Urothelium cell line (cell line): ENCODE data around the gene ZNF865.

Experiments
- DNase-seq: peaks from one replicate; pipeline ENCODE4 v3.0.0; 2011; ENCODE audit warnings: low spot score, mixed read lengths
- FAIRE-seq: peaks from 2 replicates; lab custom pipeline; 2011; peaks lifted over from hg19 to GRCh38; lab: Jason Lieb, UNC

Gene ZNF865

GRCh38 chr19:55643003-55643886 lies 37.8 kb downstream of the ZNF865 start, which contains the start of gene ZNF581:
Gene ZNF581 (plus strand): TSS chr19:55643649. CDS start chr19:55644572, 923 bp downstream.
- no peak for FAIRE-seq
- peak; percentile 74 for DNase-seq

DNA sequence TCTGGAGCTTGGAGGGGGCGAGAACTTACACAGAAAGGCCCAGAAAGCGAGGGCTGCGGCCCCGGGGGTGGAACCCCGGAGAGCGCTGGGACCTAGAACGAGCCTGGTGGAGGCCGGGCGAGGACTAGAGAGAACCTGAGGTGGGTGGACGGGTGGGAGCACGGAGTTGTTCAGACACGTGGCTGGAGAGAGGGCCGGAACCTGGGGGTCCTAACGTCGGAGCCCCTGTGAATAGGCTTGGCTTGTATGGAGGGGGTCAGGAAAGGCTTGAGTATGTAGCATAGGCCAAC lies 38.4 kb downstream of the ZNF865 start:
- DNase-seq = no peak
- FAIRE-seq = no peak

DNA sequence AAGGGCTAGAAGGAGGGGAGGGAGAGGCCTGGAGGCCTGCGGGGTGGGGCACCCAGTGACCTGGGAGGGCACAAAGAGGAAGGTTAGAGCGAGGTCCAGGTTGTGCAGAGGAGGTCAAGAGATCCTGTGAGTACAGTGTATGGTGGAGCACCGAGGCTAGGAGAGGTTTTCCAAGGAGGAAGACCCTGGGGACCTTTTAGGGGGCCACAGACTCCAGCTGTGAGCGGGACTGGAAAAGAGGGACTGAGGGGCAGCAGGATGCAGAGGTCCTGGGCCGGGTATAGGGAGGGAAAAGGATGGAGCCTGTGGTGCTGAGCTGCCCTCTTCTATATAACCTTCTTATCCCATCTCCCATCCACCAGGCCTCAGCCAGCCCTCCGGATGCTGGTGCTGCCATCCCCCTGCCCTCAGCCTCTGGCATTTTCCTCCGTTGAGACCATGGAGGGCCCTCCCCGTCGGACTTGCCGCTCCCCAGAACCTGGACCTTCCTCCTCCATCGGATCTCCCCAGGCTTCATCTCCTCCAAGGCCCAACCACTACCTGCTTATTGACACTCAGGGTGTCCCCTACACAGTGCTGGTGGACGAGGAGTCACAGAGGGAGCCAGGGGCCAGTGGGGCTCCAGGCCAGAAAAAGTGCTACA lies 38.9 kb downstream of the ZNF865 start:
- DNase-seq (no peak), FAIRE-seq (no peak)

- no peak for FAIRE-seq
- DNase-seq = no peak
Measured at GRCh38 chr19:55644842-55645511, 39.5 kb downstream of the ZNF865 start.

DNA sequence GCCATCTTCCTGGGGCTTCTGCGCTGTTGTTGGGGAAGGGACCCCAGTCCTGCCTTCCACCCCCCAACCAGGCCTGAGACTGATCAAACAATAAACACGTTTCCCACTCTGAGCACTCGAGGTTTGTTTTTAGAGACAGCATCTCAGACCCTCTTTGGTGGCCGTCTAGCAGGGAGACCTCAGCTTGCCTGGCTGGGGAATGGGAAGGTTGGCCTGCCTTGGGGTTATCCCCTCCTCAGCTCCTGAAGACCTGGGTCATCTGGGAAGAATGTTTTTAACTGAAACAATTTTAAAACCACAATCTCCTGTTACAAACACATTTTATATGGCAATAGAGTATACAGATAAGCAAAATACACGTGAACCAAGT lies 40.0 kb downstream of the ZNF865 start:
- DNase-seq = no peak

GRCh38 chr19:55646889-55647731 lies 41.7 kb downstream of the ZNF865 start:
- DNase-seq = no peak

More for the DNA sequence above, 40.0 kb downstream of the ZNF865 start:
- no peak for FAIRE-seq

GRCh38 chr19:55647732-55648584 lies 42.5 kb downstream of the ZNF865 start, which contains the start of gene CCDC106:
Gene CCDC106 (plus strand): TSS chr19:55648212. CDS start chr19:55649047, 835 bp downstream.
- FAIRE-seq (no peak), DNase-seq (peak; percentile 46)

More at GRCh38 chr19:55646889-55647731, 41.7 kb downstream of the ZNF865 start:
- FAIRE-seq = no peak

DNA sequence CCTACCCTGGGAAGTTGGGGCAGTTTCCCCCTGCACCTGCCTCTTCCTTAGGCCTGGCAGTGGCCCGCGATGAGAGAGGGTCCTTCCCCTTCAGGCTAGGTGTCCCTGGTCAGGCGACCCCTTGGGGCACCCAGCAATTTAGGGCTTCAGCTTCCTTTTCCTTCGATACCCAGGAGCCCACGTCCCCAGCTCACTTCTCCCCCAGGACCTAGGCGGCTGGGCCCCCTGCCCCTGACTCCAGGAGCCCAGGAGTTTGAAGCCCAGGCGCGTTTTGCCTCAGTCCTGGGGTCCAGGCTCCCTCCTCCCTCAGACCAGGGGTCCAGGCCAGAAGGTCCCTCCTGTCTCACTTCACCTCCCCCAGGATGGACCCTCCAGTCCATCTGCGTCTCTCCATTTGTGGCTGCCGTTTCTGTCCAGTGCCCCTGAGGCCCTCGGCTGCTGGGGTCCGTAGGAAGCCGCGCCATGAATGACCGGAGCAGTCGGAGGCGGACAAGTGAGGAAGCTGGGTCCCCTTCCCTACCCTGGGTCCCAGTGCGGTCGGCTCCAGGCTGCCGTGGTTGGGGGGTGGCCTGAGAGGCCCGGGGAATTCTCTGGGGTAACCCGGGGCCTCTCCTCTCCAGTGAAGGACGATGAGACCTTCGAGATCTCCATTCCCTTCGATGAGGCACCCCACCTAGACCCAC lies 43.3 kb downstream of the ZNF865 start:
- FAIRE-seq (no peak), DNase-seq (no peak)

GRCh38 chr19:55649268-55650125 lies 44.0 kb downstream of the ZNF865 start:
- DNase-seq (no peak), FAIRE-seq (no peak)

DNA sequence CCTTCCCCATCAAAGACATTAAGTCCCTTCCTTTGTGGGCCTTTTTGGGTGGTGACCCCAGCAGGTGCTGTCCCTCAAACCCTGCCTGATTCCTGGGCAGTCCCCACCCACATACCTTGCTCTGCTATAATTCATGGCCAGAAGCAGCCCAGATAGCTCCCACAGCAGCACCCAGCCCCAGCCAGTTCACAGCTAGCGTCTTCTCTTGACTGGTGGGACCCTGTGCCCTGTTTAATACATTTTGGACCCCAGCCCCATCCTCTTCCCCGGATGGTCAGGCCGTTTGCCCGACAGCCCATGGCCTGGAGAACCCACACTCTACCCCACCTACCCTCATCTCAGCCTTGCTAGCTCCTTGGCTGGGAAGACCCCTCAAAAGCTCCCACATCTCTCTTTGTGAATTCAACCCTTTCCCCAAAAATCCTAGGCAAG lies 44.7 kb downstream of the ZNF865 start:
- FAIRE-seq (no peak), DNase-seq (no peak)

- FAIRE-seq (no peak), DNase-seq (no peak)
Measured at GRCh38 chr19:55650602-55651230, 45.3 kb downstream of the ZNF865 start.

GRCh38 chr19:55651236-55651635 lies 45.8 kb downstream of the ZNF865 start:
- DNase-seq (no peak), FAIRE-seq (no peak)

DNA sequence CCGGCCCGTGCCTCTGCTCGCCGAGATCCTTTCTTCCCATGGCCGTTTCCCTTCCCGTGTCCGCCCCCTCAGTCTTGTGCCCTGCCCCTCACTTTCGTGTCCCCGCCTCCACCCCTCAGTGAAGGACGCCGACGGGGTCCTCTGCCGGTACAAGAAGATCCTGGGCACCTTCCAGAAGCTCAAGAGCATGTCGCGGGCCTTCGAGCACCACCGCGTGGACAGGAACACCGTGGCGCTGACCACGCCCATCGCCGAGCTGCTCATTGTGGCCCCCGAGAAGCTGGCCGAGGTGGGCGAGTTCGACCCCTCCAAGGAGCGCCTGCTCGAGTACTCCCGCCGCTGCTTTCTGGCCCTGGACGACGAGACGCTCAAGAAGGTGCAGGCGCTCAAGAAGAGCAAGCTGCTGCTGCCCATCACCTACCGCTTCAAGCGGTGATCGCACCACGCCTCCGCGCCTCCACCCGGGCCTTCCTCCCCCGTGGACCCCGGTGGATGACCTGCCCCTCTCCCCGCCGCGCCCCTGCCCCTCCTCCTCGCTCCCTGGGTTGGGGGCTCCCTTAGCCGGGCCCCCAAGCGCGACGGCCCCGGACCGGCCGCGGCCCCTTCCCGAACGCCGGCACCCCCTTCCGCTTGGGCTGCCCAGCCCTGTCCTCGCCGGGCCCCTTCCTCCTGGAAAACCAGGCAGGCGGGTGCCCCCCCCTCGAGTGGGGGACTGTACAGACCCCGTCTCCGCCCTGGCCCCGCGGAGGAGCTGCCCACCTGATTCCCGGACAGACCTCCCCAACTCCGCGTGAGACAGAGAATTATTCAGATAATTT lies 47.1 kb downstream of the ZNF865 start:
- DNase-seq = no peak
- no peak for FAIRE-seq

DNA sequence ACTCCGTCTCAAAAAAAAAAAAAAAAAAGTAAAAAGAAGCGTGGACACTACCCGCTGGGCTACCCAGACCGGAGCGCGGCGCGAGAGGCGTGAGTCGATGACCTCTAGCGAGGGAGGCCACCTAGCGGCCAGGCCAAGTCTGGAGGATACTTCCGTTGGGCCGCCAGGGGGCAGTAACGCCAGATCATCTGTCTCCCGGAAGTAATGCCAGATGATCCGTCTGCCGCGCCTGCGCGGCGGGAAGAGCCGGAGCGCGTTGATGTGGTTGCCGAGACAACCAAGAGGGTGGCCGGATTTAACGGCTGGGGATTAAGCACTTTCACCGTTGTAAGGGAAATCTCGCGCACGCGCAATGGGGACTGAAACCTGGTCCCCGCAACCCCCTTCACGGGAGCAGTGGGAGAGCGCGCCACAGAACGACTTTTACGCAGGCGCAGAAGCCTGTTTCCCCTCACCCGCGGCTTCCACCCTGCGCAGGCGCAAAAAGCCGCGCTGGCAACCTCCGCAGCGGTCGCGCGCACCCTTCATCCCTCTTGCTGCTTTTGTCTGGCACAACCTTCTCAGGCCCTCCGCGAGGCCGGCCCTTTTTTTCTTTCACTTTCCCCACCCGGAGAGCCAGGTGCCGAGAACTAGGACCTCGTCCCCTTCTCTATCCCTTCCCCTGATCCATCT lies 48.3 kb downstream of the ZNF865 start:
- DNase-seq (peak; percentile 95), FAIRE-seq (peak; percentile 91)

GRCh38 chr19:55654323-55654867 lies 48.9 kb downstream of the ZNF865 start:
- no peak for FAIRE-seq
- DNase-seq = peak; percentile 78
